Measurements from ENCODE around the gene NMBR. TPM values are rescaled to one million over a fixed set of nuclear protein-coding genes. Genes with fewer than 3 reads are reported as not detected.
"Not testable (repeated sequence)": the region's sequence is repeated elsewhere in the genome, so short reads cannot be mapped to it uniquely, and the experiment has no call there.

Gene NMBR
- total RNA-seq, 1 donor from 2014 or later, result not detected

- intact Hi-C loops (cut with micrococcal nuclease), result not testable (repeated sequence)
Observed at GRCh38 chr6:142062861-142063260, 84.1 kb downstream of the NMBR start.

DNA sequence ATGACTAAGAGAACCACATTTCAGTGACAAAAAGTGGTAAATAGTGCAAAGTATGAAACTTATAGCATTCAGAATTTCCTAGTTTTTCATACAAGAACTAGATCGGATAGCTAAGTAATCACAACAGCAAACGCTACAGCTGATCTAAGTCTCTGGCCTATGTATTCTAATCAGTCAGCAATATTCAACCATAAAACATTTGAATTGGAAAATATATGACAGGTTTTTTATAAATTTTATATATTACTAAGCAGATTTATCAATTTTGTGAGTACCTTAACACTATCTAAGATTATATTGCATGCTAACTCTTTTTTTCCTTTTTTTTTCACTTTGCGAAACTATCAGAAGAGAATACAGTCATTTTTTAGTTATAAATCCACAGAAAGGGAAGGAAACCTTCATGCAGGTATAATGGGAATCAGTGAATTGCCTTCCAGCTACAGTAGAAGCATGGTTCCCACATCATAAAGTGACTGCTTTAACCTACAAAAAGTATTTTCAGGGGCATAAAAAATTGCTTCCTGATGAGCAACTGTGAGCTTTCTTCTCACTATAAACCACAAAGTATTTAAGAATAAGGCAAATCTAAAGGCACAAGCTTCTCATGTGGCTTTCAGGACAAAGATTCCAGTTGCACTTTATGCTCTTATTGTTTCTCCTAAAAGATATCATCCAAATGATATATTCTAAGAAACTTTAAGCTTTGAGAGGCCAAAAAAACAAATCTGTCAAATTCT, 88.2 kb downstream of the NMBR start:
- intact Hi-C loops (cut with micrococcal nuclease), result no loop called here

- intact Hi-C loops (cut with micrococcal nuclease), result no loop called here
Observed at GRCh38 chr6:142055219-142055618, 91.7 kb downstream of the NMBR start.

- intact Hi-C loops (cut with micrococcal nuclease), result no loop called here
Observed at GRCh38 chr6:142051404-142051803, 95.5 kb downstream of the NMBR start.

- intact Hi-C loops (cut with micrococcal nuclease), result no loop called here
Observed at GRCh38 chr6:142048593-142048980, 98.3 kb downstream of the NMBR start.

GRCh38 chr6:142047934-142048592, 98.9 kb downstream of the NMBR start:
- intact Hi-C loops (cut with micrococcal nuclease), result no loop called here

GRCh38 chr6:142045380-142046278, 101.3 kb downstream of the NMBR start:
- intact Hi-C loops (cut with micrococcal nuclease), result no loop called here

DNA sequence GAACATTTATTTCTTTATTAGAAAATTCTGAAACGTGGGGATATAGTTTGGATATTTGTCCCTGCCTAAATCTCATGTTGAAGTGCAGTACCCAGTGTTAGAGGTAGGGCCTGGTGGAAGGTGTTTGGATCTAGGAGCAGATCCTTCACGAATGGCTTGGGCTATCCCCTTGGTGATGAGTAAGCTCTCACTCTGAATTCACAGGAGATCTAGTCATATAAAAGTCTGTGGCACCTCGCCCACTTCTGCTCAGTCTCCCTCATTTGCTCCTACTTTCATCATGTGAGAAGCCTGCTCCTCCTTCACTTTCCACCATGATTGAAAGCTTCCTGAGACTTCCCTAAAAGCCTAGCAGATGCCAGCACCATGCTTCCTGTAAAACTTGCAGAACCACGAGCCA, 111.0 kb downstream of the NMBR start:
- intact Hi-C loops (cut with micrococcal nuclease), result no loop called here

GRCh38 chr6:142031035-142031434, 115.9 kb downstream of the NMBR start:
- intact Hi-C loops (cut with micrococcal nuclease), result no loop called here

DNA sequence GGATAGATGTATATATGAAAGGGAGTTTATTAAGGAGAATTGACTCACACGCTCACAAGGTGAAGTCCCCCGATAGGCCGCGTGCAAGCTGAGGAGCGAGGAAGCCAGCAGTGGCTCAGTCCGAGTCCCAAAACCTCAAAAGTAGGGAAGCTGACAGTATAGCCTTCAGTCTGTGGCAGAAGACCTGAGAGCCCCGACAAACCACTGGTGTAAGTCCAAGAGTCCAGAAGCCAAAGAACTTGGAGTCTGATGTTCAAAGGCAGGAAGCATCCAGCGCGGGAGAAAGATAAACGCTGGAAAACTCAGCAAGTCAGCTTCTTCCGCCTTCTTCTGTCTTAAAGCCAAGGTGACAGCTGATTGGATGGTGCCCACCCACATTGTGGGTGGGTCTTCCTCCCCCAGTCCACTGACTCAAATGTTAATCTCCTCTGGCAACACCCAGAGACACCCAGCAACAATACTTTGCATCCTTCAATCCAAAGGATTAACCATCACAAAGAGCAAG, 116.8 kb downstream of the NMBR start:
- intact Hi-C loops (cut with micrococcal nuclease), result no loop called here

DNA sequence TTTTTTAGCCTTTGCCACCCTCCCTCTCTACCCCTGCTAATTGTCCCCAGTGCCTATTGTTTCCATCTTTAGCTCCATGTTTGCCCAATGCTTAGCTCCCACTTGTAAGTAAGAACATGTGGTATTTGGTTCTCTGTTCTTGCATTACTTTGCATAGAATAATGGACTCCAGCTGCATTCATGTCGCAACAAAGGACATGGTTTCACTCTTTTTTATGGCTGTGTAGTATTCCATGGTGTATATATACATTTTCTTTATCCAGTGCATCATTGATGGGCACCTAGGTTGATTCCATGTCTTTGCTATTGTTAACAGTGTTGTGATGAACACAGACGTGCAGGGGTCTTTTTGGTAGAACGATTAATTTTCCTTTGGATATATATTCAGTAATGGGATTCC, 118.4 kb downstream of the NMBR start:
- intact Hi-C loops (cut with micrococcal nuclease), result no loop called here

- intact Hi-C loops (cut with micrococcal nuclease), result not testable (repeated sequence)
Observed at GRCh38 chr6:142027804-142028203, 119.1 kb downstream of the NMBR start.

- intact Hi-C loops (cut with micrococcal nuclease), result no loop called here
Observed at GRCh38 chr6:142027074-142027473, 119.8 kb downstream of the NMBR start.

DNA sequence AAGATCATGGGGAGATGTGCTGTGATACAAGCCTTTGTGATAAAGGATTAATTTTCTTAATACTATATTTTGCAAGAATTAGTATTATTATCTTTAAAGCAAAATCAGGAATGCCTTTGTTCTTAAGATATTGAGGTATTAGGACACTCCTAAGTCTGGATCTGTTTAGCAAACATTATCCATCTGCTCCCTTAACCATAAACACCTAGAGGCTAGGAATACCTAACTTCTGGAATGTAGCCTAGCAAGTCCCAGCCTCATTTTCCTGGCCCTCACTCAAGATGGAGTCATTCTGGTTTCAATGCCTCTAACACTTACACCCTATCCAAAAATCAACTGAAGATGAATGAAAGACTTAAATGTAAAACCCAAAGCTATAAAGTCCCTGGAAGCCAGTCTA, 120.5 kb downstream of the NMBR start:
- intact Hi-C loops (cut with micrococcal nuclease), result no loop called here

Other genes starting within 250 kb of the NMBR start
- not detected in 2 replicates for gene GJE1, start 14.2 kb downstream of the NMBR start, total RNA-seq
- 41.7 and 43.5 TPM in 2 replicates for gene VTA1, start 141 bp upstream of the NMBR start, total RNA-seq
- not detected in 2 replicates for gene ADGRG6, start 154.9 kb upstream of the NMBR start, total RNA-seq